ENCODE data around the gene DEFB128.
"Not testable (repeated sequence)": the region's sequence is repeated elsewhere in the genome, so short reads cannot be mapped to it uniquely, and the experiment has no call there.

Gene DEFB128

GRCh38 chr20:208942-209566 is 19.5 kb upstream of the DEFB128 start:
- H2AFZ ChIP-seq (ENCODE audit: low read depth, low read length): no peak overlapping the region
- H3K36me3 ChIP-seq (ENCODE audit: insufficient read depth, low read length): no peaks in the 10 kb centered on the region
- peaks cover 15% of the 10 kb centered on the region for H3K27me3 ChIP-seq (ENCODE audit: insufficient read depth, low read length)
- H3K4me1 ChIP-seq (ENCODE audit: insufficient read depth, low read length): no peaks in the 10 kb centered on the region
- H3K9me3 ChIP-seq (ENCODE audit: low read length): no peaks in the 10 kb centered on the region
- no peak overlapping the region for H3K4me3 ChIP-seq (ENCODE audit: low read length)

DNA sequence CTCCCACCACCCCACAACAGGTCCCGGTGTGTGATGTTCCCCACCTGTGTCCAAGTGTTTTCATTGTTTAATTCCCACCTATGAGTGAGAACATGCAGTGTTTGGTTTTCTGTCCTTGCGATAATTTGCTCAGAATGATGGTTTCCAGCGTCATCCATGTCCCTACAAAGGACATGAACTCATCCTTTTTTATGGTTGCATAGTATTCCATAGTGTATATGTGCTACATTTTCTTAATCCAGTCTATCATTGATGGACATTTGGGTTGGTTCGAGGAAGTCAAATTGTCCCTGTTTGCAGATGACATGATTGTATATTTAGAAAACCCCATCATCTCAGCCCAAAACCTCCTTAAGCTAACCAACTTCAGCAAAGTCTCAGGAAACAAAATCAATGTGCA is 14.1 kb upstream of the DEFB128 start:
- H3K4me1 ChIP-seq (ENCODE audit: insufficient read depth, low read length); H3K9me3 ChIP-seq (ENCODE audit: low read length); H2AFZ ChIP-seq (ENCODE audit: low read depth, low read length); H3K36me3 ChIP-seq (ENCODE audit: insufficient read depth, low read length); H3K27me3 ChIP-seq (ENCODE audit: insufficient read depth, low read length); H3K4me3 ChIP-seq (ENCODE audit: low read length): not testable (repeated sequence)

GRCh38 chr20:199996-200395 is 10.5 kb upstream of the DEFB128 start:
- Histone ChIP-seq H2AFZ (ENCODE audit: low read depth, low read length) (no peak overlapping the region), H3K36me3 (ENCODE audit: insufficient read depth, low read length) (no peaks in the 10 kb centered on the region), H3K4me1 (ENCODE audit: insufficient read depth, low read length) (no peaks in the 10 kb centered on the region), H3K27me3 (ENCODE audit: insufficient read depth, low read length) (peaks cover 6% of the 10 kb centered on the region), H3K9me3 (ENCODE audit: low read length) (no peaks in the 10 kb centered on the region), H3K4me3 (ENCODE audit: low read length) (no peak overlapping the region)

GRCh38 chr20:198225-198624 is 8.7 kb upstream of the DEFB128 start:
- H3K9me3 ChIP-seq (ENCODE audit: low read length): no peaks in the 10 kb centered on the region
- peaks cover 4% of the 10 kb centered on the region for H3K27me3 ChIP-seq (ENCODE audit: insufficient read depth, low read length)
- H3K4me1 ChIP-seq (ENCODE audit: insufficient read depth, low read length): no peaks in the 10 kb centered on the region
- no peaks in the 10 kb centered on the region for H3K36me3 ChIP-seq (ENCODE audit: insufficient read depth, low read length)
- H2AFZ ChIP-seq (ENCODE audit: low read depth, low read length): no peak overlapping the region
- no peak overlapping the region for H3K4me3 ChIP-seq (ENCODE audit: low read length)

GRCh38 chr20:187733-188132 is 1.8 kb downstream of the DEFB128 start:
- no peaks in the 10 kb centered on the region for H3K27me3 ChIP-seq (ENCODE audit: insufficient read depth, low read length)
- no peak overlapping the region for H3K4me3 ChIP-seq (ENCODE audit: low read length)
- no peaks in the 10 kb centered on the region for H3K4me1 ChIP-seq (ENCODE audit: insufficient read depth, low read length)
- H2AFZ ChIP-seq (ENCODE audit: low read depth, low read length): no peak overlapping the region
- no peaks in the 10 kb centered on the region for H3K36me3 ChIP-seq (ENCODE audit: insufficient read depth, low read length)
- H3K9me3 ChIP-seq (ENCODE audit: low read length): no peaks in the 10 kb centered on the region

GRCh38 chr20:184288-184687 is 5.2 kb downstream of the DEFB128 start:
- H3K4me3 ChIP-seq (ENCODE audit: low read length): no peak overlapping the region
- no peaks in the 10 kb centered on the region for H3K4me1 ChIP-seq (ENCODE audit: insufficient read depth, low read length)
- H3K27me3 ChIP-seq (ENCODE audit: insufficient read depth, low read length): no peaks in the 10 kb centered on the region
- no peaks in the 10 kb centered on the region for H3K9me3 ChIP-seq (ENCODE audit: low read length)
- H2AFZ ChIP-seq (ENCODE audit: low read depth, low read length): no peak overlapping the region
- no peaks in the 10 kb centered on the region for H3K36me3 ChIP-seq (ENCODE audit: insufficient read depth, low read length)

DNA sequence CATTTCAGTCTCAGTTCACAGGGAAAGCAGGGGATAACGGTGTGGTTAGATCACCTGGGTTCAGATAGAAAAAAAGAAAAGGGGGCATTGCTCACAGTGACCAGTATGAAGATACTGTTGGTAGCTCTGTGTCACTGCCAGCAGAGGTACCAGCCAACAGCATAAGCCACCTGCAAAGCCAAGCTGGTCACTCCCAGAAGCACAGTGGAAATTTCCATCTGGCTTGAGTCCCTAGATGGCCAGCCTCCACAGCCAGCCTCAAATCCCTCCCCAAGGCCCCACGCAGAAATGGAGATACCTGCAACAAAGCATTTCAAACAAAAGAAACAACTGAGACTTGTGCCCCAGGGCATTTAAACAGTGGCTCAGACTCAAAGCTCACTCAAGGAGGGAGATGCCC is 20.6 kb downstream of the DEFB128 start:
- Histone ChIP-seq H3K4me3 (ENCODE audit: low read length) (no peak overlapping the region), H3K36me3 (ENCODE audit: insufficient read depth, low read length) (no peaks in the 10 kb centered on the region), H2AFZ (ENCODE audit: low read depth, low read length) (no peak overlapping the region), H3K9me3 (ENCODE audit: low read length) (no peaks in the 10 kb centered on the region), H3K27me3 (ENCODE audit: insufficient read depth, low read length) (peaks cover 13% of the 10 kb centered on the region), H3K4me1 (ENCODE audit: insufficient read depth, low read length) (no peaks in the 10 kb centered on the region)

DNA sequence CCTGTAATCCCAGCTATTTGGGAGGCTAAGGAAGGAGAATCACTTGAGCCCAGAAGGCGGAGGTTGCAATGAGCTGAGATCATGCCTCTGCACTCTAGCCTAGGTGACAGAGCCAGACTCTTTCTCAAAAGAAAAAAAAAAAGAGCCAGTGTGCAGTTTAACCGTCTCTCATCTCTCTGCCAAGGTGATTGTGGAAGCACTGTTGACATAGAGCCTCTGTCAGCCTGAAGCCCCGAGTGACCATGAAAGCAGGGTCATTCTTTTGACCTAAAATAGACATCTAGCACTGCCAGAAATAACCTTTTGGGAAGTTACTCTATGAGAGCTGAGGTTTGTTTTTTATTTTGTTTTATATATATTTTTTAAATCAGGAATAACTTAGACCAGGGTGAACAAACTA is 24.9 kb downstream of the DEFB128 start:
- no peak overlapping the region for H2AFZ ChIP-seq (ENCODE audit: low read depth, low read length)
- no peaks in the 10 kb centered on the region for H3K9me3 ChIP-seq (ENCODE audit: low read length)
- no peak overlapping the region for H3K4me3 ChIP-seq (ENCODE audit: low read length)
- H3K36me3 ChIP-seq (ENCODE audit: insufficient read depth, low read length): no peaks in the 10 kb centered on the region
- peaks cover 9% of the 10 kb centered on the region for H3K27me3 ChIP-seq (ENCODE audit: insufficient read depth, low read length)
- H3K4me1 ChIP-seq (ENCODE audit: insufficient read depth, low read length): no peaks in the 10 kb centered on the region

DNA sequence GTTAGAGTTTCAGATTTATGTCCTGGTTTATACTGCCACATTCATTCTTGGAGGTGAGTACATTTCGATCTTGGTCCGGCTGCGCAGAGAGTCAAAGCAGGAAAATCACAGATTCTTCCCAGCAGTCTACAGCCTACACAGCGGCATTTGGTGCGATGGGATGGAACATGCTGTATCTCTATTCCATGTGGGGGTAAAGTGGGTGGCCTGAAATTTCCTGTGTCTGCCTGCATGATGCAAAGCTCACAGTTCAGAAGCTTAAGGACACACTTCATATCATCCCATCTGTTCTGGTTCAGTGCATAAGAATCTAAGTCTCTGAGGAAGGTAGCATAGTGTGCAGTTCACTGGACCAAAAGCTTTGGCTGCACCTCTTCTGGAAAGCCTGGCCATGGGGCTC is 32.4 kb downstream of the DEFB128 start, which contains the start of gene DEFB127:
DEFB127 (plus strand) TSS at position 301 of the 400 bp plus-strand sequence; CDS start at position 392, 91 bp downstream.
- no peaks in the 10 kb centered on the region for H3K4me1 ChIP-seq (ENCODE audit: insufficient read depth, low read length)
- no peak within 1 kb of the TSS for H2AFZ ChIP-seq (ENCODE audit: low read depth, low read length)
- H3K4me3 ChIP-seq (ENCODE audit: low read length): no peak within 1 kb of the TSS
- no peaks in the 10 kb centered on the region for H3K36me3 ChIP-seq (ENCODE audit: insufficient read depth, low read length)
- peaks cover 7% of the 10 kb centered on the region for H3K27me3 ChIP-seq (ENCODE audit: insufficient read depth, low read length)
- H3K9me3 ChIP-seq (ENCODE audit: low read length): no peaks in the 10 kb centered on the region

DNA sequence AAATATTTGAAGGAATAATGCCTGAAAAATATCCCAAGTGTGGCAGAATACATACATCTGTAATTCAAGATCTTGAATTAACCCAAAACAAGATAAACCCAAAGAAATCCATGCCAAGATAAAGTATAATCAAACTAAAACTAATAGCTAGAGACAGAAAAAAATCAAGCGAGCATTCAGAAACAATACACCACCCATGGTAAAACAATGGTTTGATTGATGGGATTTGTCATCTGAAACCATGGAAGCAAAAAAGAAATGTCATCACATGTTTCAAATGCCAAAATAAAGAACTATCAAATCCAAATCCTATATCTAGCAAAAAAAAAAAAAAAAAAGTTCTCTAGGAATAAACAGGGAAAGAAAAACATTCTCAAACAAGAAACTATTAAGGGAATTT is 37.4 kb downstream of the DEFB128 start:
- Histone ChIP-seq H2AFZ (ENCODE audit: low read depth, low read length) (no peak overlapping the region), H3K4me3 (ENCODE audit: low read length) (no peak overlapping the region), H3K27me3 (ENCODE audit: insufficient read depth, low read length) (peaks cover 7% of the 10 kb centered on the region), H3K9me3 (ENCODE audit: low read length) (no peaks in the 10 kb centered on the region), H3K4me1 (ENCODE audit: insufficient read depth, low read length) (no peaks in the 10 kb centered on the region), H3K36me3 (ENCODE audit: insufficient read depth, low read length) (no peaks in the 10 kb centered on the region)

GRCh38 chr20:145877-146276 is 43.6 kb downstream of the DEFB128 start:
- Histone ChIP-seq H3K9me3 (ENCODE audit: low read length) (no peaks in the 10 kb centered on the region), H3K27me3 (ENCODE audit: insufficient read depth, low read length) (peaks cover 27% of the 10 kb centered on the region), H3K4me3 (ENCODE audit: low read length) (no peak overlapping the region), H3K4me1 (ENCODE audit: insufficient read depth, low read length) (no peaks in the 10 kb centered on the region), H3K36me3 (ENCODE audit: insufficient read depth, low read length) (no peaks in the 10 kb centered on the region), H2AFZ (ENCODE audit: low read depth, low read length) (no peak overlapping the region)

DNA sequence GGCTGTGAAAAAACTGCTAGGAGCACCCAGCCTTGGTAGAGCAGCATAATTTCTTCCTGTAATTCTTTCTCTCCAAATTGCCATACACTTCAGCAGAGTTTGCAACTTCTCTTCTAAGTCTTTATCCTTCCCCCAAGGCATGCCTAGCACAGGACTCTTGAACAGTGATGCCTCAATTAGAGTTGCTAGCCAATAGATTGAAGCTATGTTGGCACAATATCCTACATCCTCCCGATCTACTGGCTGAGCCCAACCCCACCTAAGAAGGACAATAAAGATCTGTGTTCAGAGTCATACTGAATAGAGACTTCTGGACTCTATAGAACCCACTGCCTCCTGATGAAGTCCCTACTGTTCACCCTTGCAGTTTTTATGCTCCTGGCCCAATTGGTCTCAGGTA is 47.2 kb downstream of the DEFB128 start, which contains the start of gene DEFB126:
DEFB126 (plus strand) TSS at position 301 of the 400 bp plus-strand sequence; CDS start at position 340, 39 bp downstream.
- H3K9me3 ChIP-seq (ENCODE audit: low read length): no peaks in the 10 kb centered on the region
- H2AFZ ChIP-seq (ENCODE audit: low read depth, low read length): no peak within 1 kb of the TSS
- no peaks in the 10 kb centered on the region for H3K4me1 ChIP-seq (ENCODE audit: insufficient read depth, low read length)
- H3K27me3 ChIP-seq (ENCODE audit: insufficient read depth, low read length): peaks cover 23% of the 10 kb centered on the region
- no peaks in the 10 kb centered on the region for H3K36me3 ChIP-seq (ENCODE audit: insufficient read depth, low read length)
- H3K4me3 ChIP-seq (ENCODE audit: low read length): no peak within 1 kb of the TSS
